GM19395 (cell line): ENCODE results near the gene KRTAP10-1.
"Not testable (repeated sequence)": the region's sequence is repeated elsewhere in the genome, so short reads cannot be mapped to it uniquely, and the experiment has no call there.

Experiments
- ATAC-seq: cut with Tn5 transposase; IDR thresholded peaks from one replicate; pipeline ENCODE4 v1.9.1; 2021; ENCODE audit warnings: mild to moderate bottlenecking, moderate library complexity; ENCODE audit not compliant: unreplicated experiment

Gene KRTAP10-1

DNA sequence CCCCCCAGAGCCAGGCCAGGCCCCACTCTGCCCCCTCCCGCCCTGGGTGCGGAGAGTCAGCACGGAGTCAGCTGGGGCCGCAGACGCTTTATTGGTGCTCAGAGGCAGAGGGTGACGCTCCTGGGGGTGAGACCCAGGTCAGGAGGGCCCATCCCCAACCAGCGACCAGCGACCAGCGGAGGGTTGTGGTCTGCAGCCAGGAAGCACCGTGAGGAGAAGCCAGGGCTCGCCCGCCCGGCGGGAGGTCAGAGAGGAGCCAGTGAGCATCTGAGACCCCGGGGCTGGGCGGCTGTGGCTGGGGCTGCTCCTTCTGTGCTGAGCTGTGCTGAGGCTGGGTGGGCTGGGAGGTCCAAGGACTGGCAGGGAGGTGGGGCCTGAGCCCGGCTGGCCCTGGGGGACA lies 10.3 kb upstream of the KRTAP10-1 start:
- ATAC-seq, result not testable (repeated sequence)

DNA sequence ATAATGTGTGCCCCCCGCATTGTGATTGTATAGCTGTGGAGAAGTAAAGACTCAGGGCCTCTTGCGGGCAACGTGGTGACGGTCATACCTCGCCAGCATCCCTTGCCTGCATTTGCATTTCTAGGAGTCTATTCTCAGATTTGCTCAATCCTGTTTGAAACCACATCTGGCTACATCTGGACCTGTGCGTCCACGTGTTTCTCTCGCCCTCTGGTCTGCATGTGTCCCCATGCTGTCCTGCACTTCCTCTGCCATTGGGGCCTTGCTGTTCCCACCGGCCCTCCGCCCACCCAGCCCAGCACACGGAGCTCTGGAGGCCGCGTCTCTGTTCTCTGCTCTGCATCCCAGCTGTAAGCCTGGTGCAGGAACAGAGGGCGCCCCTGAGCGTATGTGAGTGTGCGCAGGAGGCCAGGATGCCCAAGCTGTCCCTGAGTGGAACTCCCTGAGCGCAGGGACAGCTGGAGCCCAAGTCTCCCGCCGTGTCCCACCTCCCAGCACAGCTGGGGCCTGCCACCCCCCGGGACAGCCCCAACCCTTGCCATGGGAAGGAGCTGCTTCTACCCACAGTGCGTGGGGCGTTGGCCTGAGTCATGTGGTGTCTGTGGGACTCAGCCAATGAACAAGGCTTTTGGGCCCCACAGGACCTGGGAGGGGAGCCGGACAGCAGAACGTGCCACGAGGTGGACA lies 9.7 kb upstream of the KRTAP10-1 start:
- no peak for ATAC-seq

DNA sequence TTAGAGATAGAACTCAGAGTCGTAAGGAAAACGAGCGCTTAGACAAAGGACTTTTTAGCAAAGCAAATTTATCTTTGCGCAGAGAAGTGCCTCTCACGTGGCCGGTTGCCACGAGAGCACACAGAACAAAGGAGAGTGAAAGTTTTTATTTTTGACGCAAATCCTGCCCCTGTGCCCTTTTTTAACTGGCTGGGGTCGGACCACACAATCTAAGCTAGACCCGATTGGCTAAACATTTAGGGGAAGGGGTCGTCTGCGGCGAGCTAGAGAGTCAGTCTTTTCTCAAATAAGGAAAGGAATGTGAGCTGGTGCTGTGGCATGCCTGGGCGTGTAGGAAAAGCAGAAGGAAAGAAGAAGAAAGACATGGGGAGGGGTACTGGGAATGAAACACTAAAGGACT lies 8.9 kb upstream of the KRTAP10-1 start:
- no peak for ATAC-seq

DNA sequence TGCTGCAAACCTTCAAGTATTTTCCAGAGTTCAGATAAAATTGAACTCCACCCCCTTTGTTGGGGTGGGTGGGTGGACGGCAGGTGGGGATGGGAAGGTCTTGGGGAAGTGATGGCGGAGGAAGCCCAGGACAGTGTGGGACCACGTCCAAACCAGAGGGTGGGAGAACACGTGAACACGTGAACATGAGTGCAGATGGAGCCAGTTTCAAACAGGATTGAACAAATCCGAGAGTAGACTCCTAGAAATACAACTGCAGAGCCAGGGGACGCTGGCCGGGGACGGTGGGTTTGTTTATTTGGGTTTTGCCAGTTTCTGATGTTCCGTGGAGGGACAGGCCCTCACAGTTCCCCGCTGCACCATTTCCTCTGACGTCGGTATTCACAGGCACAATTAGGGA lies 8.4 kb upstream of the KRTAP10-1 start:
- ATAC-seq, result no peak

DNA sequence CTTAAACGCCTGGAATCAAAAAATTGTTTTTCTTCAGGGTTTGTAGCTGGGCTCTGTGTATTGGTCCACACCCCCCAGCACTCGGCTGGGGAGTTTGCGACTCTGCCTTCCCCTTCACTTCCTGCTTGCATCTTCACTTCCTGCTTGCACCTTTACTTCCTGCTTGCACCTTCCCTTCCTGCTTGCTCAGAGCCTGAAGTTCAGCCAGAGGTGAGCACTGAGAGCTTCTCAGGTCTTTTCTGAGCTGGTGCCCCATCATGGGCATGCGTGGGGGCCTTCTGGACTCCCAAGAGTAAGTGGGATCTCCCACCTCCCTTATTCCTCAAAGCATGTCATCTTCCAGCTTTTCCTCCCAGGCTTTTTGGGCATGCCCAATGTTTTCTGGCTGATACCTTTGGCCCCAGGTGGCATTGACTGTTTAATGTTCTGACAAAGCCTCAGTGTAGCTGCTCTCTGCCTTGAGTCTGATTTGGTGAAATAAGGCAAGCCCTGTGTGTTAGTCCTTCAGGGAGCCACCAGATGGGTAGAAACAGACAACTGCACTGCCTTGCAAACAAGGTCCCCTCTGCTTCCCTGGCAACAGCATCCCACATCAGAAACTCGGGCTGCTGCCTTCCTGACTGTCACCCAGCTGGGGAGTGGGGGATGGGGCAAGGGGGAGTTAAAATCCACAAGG lies 7.8 kb upstream of the KRTAP10-1 start:
- no peak for ATAC-seq

DNA sequence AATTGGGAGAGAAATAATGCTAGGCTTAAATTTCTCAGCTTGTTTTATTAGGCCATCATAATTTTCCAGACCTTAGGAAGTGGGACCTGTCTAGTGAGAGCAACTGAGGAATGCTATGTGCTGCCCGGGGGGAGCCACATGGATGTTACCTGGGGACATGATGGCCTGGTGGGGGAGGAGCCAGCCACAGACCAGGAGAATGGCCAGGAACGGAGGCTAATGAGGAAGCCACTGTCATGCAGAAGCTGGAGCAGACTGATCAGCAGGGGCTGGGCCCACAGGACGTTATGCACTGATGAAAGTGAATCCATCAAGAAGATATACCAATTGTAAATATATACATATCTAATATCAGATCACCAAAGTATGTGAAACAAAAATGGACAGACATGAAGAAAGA lies 4.6 kb upstream of the KRTAP10-1 start:
- no peak for ATAC-seq

DNA sequence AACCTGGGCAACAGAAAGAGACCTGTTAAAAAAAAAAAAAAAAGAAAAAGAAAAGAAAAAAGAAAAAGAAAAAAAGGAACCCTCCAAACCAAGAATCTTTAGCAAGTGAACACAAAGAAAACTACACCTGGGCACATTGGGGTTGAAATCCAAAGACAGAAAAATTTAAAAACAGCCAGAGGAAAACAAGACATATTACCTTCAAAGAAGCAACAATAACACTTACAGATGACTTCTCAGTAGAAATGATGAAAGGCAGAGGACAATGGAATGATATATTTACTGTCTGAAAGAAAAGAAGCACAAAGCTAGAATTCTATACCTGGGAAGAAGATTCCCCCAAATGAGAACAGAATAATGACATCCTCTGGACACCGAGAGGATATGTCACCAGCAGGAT lies 2.7 kb upstream of the KRTAP10-1 start:
- ATAC-seq, result no peak

DNA sequence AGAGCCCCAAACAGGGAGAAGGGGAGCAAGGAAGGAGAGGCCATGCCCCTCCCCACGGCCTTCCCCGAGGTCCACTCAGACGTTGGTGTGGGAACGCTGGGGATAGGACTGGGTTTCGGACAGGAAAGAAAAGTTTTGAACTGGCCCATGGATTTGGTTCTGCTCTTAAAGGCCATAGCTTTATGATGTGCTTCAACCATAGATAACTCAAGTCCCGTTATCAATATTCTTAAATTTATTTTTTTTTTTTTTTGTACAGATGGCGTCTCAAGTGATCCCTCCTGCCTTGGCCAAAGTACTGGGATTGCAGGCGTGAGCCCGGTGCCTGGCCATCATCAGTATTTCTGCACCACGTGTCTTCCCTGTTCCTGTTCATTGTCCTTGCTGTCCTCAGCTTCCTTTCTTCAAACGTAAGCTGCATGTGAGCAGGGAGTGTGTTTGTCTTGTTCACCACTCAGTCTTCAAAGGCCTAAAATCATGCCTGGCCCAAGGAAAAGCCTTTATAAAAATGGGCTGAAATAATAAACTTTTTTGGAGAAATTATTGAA lies 820 bp upstream of the KRTAP10-1 start:
- no peak for ATAC-seq

DNA sequence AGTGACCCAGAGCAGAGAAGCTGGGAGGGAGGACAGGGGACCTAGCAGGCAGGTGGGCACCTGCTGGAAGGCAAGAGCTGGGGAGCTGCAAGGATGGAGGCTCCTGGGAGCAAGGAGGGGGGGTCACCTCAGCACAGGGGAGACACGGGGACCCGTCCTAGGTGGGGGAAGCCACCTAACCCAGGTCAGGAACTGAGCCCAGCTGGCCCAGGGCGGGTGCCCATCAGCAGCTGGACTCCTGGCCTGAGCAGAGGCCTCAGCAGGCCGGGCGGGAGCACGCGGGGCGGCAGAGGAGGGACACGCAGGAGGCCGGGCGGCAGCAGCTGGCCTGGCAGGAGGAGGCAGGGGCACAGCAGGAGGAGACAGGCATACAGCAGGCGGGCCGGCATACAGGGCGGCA lies 949 bp downstream of the KRTAP10-1 start:
- no peak for ATAC-seq

DNA sequence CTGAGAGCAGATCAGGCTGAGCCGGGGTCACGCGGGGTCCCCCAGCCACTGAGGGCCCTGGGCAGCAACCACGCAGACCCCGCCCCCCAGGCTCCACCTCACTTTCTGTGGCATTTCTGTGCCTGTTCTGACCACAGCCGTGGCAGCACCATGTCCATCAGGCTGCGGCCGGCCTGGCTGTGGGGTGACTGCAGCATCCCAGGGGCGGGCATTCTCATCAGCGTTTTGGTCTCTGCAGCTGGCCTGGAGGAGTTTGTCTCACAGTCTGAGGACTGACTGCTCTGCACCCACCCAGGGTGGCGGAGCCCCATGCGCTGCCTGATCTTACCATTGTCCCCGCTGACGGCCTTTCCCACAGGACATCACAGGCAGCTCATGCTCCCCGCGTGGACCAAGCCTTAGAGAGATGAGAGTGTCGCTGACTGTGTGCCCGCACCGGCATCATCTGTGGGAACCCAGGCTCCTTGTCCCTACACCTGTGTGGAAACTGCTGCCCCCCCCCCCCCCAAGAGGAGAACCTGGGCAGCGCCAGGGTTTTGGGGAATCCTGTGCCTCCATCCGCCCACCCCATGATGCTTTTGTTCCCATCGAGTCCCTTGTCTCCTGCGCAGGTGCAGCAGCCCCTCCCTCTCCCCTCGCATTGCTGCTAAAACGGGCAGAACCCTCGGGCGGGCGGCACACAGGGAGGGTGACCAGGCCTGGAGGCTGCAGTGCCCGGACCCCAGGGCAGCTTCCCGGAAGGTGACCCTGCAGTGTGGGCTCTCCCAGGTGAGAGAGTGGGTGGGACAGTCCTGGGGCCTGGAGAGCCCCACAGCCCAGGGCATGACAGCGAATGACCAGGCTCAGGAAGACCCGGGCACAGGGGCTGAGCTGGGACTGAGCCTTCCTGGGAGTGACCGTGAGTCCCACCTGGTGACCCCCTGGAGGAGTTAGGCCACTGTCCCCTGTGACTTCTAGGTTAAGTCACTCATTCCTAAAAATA lies 1.8 kb downstream of the KRTAP10-1 start:
- ATAC-seq, result no peak

DNA sequence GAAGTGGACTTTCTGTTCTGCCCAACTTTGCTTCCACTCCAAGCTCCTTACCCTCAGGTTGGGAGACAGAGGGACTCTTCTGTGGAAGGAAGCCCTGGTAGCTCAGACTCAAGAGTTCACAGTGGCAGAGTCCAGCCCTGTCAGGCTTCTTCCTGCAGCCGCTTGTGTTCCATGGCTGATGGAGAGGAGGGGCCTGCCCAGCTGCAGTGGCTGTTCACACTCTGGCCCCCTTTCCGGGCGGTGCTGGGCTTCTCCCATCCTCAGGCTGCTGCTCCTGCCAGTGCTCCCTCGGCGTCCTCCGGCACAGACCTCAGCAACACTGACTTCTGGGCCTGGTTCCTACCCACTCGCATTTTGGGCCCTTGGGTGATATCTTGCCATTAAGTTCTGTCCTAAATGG lies 4.0 kb downstream of the KRTAP10-1 start:
- ATAC-seq, result no peak

DNA sequence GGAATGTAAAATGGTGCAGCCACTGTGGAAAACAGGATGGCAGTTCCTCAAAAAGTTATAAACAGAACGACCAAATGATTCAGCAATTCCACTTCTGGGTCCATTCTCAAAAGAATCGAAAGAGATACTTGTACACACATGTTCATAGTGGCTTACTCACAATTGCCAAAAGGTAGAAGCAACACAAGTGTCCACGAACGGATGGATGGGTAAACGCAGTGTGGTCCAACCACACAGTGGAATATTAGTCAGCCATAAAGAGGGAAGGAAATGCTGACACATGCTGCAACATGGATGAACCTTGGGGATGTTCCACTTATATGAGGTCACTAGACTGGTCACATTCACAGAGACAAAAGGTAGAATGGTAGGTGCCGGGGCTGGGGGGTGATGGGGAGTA lies 5.3 kb downstream of the KRTAP10-1 start:
- no peak for ATAC-seq

DNA sequence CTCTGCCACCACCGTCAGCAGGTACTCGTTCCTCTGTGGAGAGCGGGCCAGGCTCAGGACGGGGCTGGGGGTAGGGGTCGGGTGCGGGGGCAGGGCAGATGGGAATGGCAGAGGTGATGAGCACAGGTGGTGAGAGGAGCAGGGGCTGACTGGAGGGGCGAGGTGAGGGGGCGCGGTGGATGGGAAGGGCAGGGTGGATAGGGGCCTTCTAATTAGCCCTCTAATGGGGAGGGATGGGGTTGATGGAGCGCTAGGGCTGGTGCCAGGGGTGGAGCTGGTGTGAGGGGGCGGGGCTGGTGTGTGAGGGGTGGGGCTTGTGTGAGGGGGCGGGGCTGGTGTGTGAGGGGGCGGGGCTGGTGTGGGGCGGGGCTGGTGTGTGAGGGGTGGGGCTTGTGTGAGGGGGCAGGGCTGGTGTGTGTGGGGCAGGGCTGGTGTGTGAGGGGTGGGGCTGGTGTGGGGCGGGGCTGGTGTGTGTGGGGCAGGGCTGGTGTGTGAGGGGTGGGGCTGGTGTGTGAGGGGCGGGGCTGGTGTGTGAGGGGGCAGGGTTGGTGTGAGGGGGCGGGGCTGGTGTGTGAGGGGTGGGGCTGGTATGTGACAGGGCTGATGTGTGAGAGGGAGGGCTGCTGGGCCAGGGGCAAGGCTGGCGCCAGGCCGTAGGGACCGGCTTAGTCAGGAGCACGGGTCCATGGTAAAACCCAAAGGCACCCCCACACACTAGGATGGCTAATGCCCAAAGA lies 5.9 kb downstream of the KRTAP10-1 start:
- ATAC-seq, result no peak

DNA sequence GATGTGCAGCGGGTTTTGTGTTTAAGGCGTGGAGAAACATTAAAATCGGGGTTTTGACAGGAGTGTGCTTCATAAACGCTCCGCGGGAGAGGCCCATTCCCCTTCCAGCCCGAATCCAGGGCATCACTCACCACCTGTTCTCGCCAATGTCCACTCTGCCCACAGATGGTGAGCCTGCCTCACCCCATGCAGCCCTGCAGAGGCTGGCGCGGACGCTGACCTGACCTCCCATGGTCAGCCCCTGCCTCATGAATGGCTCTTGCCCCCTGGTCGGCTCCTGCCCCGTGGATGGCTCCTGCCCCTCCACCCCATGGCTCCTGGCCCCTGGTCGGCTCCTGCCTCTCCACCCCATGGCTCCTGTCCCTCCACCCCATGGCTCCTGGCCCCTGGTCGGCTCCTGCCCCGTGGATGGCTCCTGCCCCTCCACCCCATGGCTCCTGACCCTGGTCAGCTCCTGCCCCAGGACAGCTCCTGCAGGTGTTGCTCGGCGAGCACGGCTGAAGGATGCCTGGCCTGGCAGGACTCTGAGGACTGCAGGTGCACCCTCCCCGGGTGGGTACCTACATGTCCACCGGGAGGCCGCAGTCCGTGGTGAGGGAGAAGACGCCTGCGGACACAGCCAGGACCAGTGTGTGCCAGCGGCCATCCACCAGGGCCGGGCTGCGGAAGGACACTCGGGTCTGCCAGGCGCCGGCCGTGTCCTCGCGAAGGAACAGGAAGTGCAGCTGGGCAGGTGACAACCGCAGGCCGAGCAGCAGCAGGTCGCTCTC lies 6.7 kb downstream of the KRTAP10-1 start:
- ATAC-seq, result no peak

DNA sequence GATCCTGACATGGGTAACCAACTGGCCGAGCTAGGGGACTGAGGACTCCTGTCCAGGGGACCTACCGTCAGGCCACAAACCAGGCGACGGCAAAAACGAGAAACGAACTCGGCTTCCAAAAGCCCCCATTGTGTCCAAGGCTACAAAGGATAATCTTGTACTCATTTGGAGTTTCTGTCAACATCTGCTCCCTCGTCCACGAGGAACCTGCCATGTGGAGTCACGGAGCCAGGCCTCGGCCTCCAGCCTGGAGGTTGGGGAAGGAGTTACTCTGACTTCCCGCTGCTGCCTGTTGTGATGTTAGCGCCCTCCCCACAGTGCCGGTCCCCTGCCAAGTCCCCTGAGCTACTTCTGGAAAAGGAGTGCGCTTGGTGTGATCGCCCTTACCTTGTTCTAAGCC lies 7.3 kb downstream of the KRTAP10-1 start:
- ATAC-seq, result no peak

DNA sequence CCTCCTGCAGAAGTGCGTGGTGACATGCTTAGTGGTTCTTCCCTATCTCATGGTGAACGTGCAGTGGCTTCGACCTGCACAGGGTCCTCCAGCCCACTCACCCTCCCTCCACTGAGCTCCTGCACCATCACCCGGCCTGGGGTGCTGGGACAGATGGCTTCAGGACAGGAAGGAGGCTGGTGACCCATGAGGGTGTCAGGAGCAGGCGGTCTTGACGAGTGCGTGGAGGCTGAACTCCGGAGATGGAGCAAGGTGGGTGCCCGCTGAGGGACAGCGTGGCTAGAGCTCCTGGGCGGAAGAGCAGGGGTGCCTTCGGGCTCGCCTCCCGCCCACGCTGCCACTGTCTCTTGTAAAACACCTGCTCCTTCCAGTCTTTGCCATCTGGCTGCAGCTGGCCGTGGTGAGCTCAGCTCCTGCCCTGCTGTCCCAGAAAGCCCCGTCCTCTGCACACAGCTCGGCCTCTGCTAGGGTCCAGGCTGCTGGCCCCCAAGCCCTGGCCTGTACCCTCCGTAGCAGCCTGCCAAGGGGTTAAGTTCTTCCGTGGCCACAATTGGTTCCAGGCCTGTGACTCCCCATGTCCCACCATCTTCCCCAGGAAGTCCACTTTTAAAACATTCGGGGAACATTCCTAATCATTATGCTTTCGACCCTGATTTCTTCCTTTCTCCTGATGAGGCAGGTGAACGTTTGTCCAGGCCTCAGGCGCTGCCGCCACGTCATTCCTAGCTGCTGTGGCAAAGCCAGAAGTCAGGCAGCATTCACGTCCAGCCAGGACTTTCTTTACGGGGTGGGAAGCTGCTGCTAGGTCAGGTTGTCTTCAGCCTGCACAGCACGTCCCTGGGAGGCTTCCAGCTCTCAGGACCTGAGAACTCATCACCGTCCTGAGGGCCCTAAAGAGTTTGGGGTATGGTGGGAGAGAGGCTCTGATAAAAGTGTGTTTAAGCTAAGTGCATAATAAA lies 8.1 kb downstream of the KRTAP10-1 start:
- ATAC-seq, result no peak

DNA sequence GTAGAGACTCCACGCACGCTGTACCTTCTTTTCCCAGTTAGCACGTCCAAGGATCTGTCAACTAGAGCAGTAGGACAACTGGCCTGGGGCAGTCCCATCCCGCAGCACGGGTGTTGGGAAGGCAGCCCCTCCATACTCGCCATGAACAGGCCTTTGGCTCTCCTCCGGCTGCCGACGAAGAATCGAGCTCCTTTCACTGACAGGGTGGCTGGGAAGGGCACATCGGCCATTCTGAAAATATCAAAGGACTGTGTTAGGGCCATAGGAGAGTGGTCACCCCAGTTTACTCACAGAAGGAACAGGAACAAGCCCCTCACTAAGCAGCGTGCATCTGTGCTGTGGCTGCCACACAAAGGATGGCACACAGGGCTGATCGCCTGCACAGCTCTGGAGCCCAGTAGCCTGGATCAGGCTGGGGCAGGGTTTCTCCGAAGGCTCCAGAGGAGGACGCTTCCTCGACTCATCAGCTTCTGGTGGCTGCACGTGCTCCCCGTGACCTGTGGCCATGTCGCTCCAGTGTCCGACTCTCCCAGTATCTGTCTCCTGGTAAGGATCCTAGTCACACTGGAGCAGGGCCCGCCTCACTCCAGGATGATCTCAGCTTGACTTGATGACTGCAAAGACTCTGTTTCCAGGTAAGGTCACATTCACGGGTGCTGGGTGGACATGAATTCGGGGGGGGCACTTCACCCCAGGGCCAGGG lies 8.9 kb downstream of the KRTAP10-1 start:
- no peak for ATAC-seq

DNA sequence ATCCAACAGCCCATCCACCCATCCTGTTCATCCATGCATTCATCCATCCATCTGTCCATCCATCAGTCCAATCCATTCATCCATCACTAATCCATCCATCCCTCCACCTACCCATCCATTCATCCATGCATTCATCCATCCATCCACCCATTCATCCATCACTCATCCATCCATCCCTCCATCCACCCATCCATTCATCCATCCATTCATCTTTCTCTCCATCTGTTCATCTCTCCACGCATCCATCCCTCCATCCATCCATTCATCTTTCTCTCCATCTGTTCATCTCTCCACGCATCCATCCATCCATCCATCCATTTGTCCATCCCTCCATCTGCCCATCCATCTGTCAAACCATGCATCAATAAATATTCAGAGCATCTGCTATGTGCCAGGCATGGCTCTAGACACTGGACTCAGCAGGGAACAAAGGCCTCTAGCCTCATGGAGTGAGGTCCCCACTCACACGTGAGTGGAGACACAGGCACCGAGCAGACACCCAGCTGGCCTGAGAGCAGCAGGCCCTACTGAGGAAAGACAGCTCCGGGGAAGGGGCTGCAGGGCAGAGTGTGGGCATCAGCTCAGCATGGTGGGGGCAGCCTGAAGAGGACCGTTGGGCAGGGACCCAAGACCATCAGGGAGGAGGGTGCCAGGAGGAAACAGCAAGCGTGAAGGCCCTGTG lies 9.6 kb downstream of the KRTAP10-1 start:
- ATAC-seq, result no peak
